Osteocyte (in vitro differentiated cells): Measurements from ENCODE around the gene SNX10. TPM values are rescaled to one million over a fixed set of nuclear protein-coding genes. Genes with fewer than 3 reads are reported as not detected.

Source experiments
- DNase-seq: peaks from one replicate; pipeline ENCODE4 v3.0.0; 2021; ENCODE audit warnings: mixed read lengths; ENCODE audit not compliant: unreplicated experiment; ENCODE audit errors: extremely low spot score
- H3K27ac Mint-ChIP-seq: one replicate; pipeline ENCODE4 v1.8.0; 2021; ENCODE audit warnings: mild to moderate bottlenecking, mixed read lengths; ENCODE audit not compliant: unreplicated experiment
- H3K27me3 Mint-ChIP-seq: one replicate; pipeline ENCODE4 v1.8.0; 2021; ENCODE audit warnings: mixed read lengths; ENCODE audit not compliant: unreplicated experiment
- H3K36me3 Mint-ChIP-seq: one replicate; pipeline ENCODE4 v1.8.0; 2021; ENCODE audit warnings: mixed read lengths; ENCODE audit not compliant: unreplicated experiment
- H3K4me1 Mint-ChIP-seq: one replicate; pipeline ENCODE4 v1.8.0; 2021; ENCODE audit warnings: mixed read lengths; ENCODE audit not compliant: unreplicated experiment
- H3K4me3 Mint-ChIP-seq: one replicate; pipeline ENCODE4 v1.8.0; 2021; ENCODE audit warnings: mild to moderate bottlenecking, moderate library complexity, mixed read lengths; ENCODE audit not compliant: unreplicated experiment
- H3K9me3 Mint-ChIP-seq: one replicate; pipeline ENCODE4 v1.8.0; 2021; ENCODE audit warnings: mixed read lengths; ENCODE audit not compliant: unreplicated experiment
- total RNA-seq: library from RNA; stranded (reverse); gene quantifications from 2 replicates; pipeline ENCODE4 v1.2.1, GENCODE V29; 2021
- TF ChIP-seq, protein P1 (sequence below): fragments of 200-600 bp; sonication (generic); IDR thresholded peaks from 2 replicates; pipeline ENCODE4 v1.5.0; 2021; ENCODE audit warnings: antibody characterized with exemption, mild to moderate bottlenecking, moderate library complexity

SNX10 gene
- total RNA-seq, 1 donor from 2014 or later = not detected

DNA sequence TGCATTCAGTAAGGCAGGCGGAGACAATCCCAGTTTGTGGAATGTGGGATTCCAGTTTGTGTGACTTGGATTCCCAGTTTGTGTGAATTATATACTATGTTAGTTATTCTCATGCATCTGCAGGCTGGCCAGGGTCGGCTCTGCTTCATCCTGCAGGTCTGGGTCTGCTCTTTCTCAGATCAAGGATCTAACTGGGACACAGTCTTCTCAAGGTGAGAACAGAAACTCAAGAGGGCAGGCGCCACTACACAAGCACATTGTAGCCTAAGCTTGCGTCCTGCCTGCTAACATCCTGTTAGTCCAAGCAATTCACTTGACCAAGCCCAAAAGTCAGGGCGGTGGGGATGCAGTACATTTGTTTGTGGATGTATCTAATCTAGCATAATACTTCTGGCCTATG lies 131.1 kb downstream of the SNX10 start:
- no peaks in the 10 kb centered on the region for H3K36me3 Mint-ChIP-seq
- no peak overlapping the region for H3K4me3 Mint-ChIP-seq
- no peak for DNase-seq
- no peaks in the 10 kb centered on the region for H3K9me3 Mint-ChIP-seq
- no peak overlapping the region for H3K27ac Mint-ChIP-seq
- H3K4me1 Mint-ChIP-seq = no peaks in the 10 kb centered on the region
- TF ChIP-seq, protein P1, sequence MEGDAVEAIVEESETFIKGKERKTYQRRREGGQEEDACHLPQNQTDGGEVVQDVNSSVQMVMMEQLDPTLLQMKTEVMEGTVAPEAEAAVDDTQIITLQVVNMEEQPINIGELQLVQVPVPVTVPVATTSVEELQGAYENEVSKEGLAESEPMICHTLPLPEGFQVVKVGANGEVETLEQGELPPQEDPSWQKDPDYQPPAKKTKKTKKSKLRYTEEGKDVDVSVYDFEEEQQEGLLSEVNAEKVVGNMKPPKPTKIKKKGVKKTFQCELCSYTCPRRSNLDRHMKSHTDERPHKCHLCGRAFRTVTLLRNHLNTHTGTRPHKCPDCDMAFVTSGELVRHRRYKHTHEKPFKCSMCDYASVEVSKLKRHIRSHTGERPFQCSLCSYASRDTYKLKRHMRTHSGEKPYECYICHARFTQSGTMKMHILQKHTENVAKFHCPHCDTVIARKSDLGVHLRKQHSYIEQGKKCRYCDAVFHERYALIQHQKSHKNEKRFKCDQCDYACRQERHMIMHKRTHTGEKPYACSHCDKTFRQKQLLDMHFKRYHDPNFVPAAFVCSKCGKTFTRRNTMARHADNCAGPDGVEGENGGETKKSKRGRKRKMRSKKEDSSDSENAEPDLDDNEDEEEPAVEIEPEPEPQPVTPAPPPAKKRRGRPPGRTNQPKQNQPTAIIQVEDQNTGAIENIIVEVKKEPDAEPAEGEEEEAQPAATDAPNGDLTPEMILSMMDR = no peak
- peaks cover 3% of the 10 kb centered on the region for H3K27me3 Mint-ChIP-seq

GRCh38 chr7:26423436-26423835 lies 131.8 kb downstream of the SNX10 start:
- no peak overlapping the region for H3K4me3 Mint-ChIP-seq
- H3K36me3 Mint-ChIP-seq = no peaks in the 10 kb centered on the region
- TF ChIP-seq, protein P1 = no peak
- no peak for DNase-seq
- no peak overlapping the region for H3K27ac Mint-ChIP-seq
- H3K9me3 Mint-ChIP-seq = no peaks in the 10 kb centered on the region
- H3K27me3 Mint-ChIP-seq = no peaks in the 10 kb centered on the region
- H3K4me1 Mint-ChIP-seq = no peaks in the 10 kb centered on the region

Other genes starting within 250 kb of the SNX10 start
- 0.55 and 0.78 TPM in 2 replicates for gene NFE2L3, start 139.7 kb upstream of the SNX10 start, total RNA-seq
- 484 and 495 TPM in 2 replicates for gene HNRNPA2B1, start 91.1 kb upstream of the SNX10 start, total RNA-seq
- gene CBX3, start 90.1 kb upstream of the SNX10 start, total RNA-seq = 133 and 135 TPM in 2 replicates